Gastrocnemius medialis (tissue), 4 donors: ENCODE data around the gene CALR.

Source experiments
- CTCF ChIP-seq, 5 experiments: fragments of 450-650 bp in 3 of 5; fragments of 200-600 bp in 2 of 5; sonication (generic) in 2 of 5; IDR thresholded peaks in 4 of 5; conservative IDR thresholded peaks in 1 of 5; 1 replicate in 4 of 5; 2 replicates in 1 of 5; pipeline ENCODE4 v1.5.1; 2016 to 2019; ENCODE audit warnings: antibody characterized with exemption in 5 of 5, mild to moderate bottlenecking in 3 of 5, moderate library complexity in 3 of 5
- POLR2A ChIP-seq, 2 donors: fragments of 450-650 bp; IDR thresholded peaks; one replicate each; pipeline ENCODE4 v1.6.1; 2017; ENCODE audit warnings: antibody characterized with exemption in 2 of 2, mild to moderate bottlenecking in 2 of 2, moderate library complexity in 2 of 2

- TF ChIP-seq CTCF (IDR thresholded peaks at IDR 0.05 in 4 of 5, conservative IDR thresholded peaks at IDR 0.05 in 1 of 5), result no peak
- no peak for TF ChIP-seq POLR2A (IDR thresholded peaks at IDR 0.05)
These were observed 29.5 kb downstream of the CALR start for GRCh38 chr19:12967907-12968306.
